HepG2 (cell line): ENCODE measurements around the gene ALS2. TPM values are rescaled to one million over a fixed set of nuclear protein-coding genes. Genes with fewer than 3 reads are reported as not detected.
A peak's percentile ranks its signal among the peaks of the same experiment; 100 is the strongest.

ENCODE experiments used
- BCL3 ChIP-seq: sonication (generic); formaldehyde crosslinking; IDR thresholded peaks from 2 replicates; pipeline ENCODE4 v1.5.1; 2020; ENCODE audit warnings: mild to moderate bottlenecking, missing genetic modification reagents, moderate library complexity
- CBFB ChIP-seq: sonication (generic); formaldehyde crosslinking; IDR thresholded peaks from 2 replicates; pipeline ENCODE4 v1.4.0; 2020; ENCODE audit warnings: missing genetic modification reagents
- ETV5 ChIP-seq: IDR thresholded peaks from 2 replicates; pipeline ENCODE4 v1.6.1; 2018; ENCODE audit warnings: missing biosample characterization, missing genetic modification reagents, inconsistent platforms, borderline replicate concordance
- FOXP1 ChIP-seq, 2 experiments: fragments of 450-650 bp in 1 of 2; IDR thresholded peaks; 2 replicates each; pipeline ENCODE4 v1.6.1; 2017 to 2018; ENCODE audit warnings: antibody characterized with exemption in 1 of 2
- IRX3 ChIP-seq: sonication (generic); formaldehyde crosslinking; IDR thresholded peaks from 2 replicates; pipeline ENCODE4 v1.8.1; 2023; ENCODE audit warnings: mild to moderate bottlenecking, low read depth, missing genetic modification reagents, borderline replicate concordance
- PAX8 ChIP-seq: sonication (generic); formaldehyde crosslinking; IDR thresholded peaks from 2 replicates; pipeline ENCODE4 v1.8.0; 2022; ENCODE audit warnings: mild to moderate bottlenecking, missing genetic modification reagents, borderline replicate concordance
- PHB2 ChIP-seq: fragments of 450-650 bp; IDR thresholded peaks from 2 replicates; pipeline ENCODE4 v1.6.1; 2018; ENCODE audit not compliant: partially characterized antibody
- RBFOX2 ChIP-seq: fragments of 200-400 bp; formaldehyde crosslinking; IDR thresholded peaks from 2 replicates; pipeline ENCODE4 v1.6.1; 2017; ENCODE audit warnings: low read depth, mild to moderate bottlenecking, low read length
- TCF12 ChIP-seq, 2 experiments: fragments of 450-650 bp in 1 of 2; sonication (generic) in 1 of 2; formaldehyde crosslinking in 1 of 2; IDR thresholded peaks; 2 replicates each; pipeline versions ENCODE4 v1.6.1 to v1.8.0; 2017 to 2022; ENCODE audit warnings: antibody characterized with exemption in 1 of 2, mild to moderate bottlenecking in 1 of 2, missing genetic modification reagents in 1 of 2, moderate library complexity in 1 of 2
- THAP11 ChIP-seq: IDR thresholded peaks from 2 replicates; pipeline ENCODE4 v1.6.1; 2016; ENCODE audit warnings: missing biosample characterization, missing genetic modification reagents
- ZBTB21 ChIP-seq: sonication (generic); formaldehyde crosslinking; IDR thresholded peaks from 2 replicates; pipeline ENCODE4 v1.4.0; 2020; ENCODE audit warnings: missing genetic modification reagents
- ZC3H4 ChIP-seq: sonication (generic); formaldehyde crosslinking; IDR thresholded peaks from 2 replicates; pipeline ENCODE4 v1.4.0; 2020; ENCODE audit warnings: missing genetic modification reagents, borderline replicate concordance
- ZFP36 ChIP-seq: fragments of 150-350 bp; IDR thresholded peaks from 2 replicates; pipeline ENCODE4 v1.6.1; 2018; ENCODE audit warnings: borderline replicate concordance, low read length, low read depth; ENCODE audit not compliant: partially characterized antibody
- ZNF296 ChIP-seq: sonication (generic); formaldehyde crosslinking; conservative IDR thresholded peaks from 2 replicates; pipeline ENCODE4 v1.5.0; 2020; ENCODE audit warnings: mild to moderate bottlenecking, missing genetic modification reagents
- ZNF33B ChIP-seq: sonication (generic); formaldehyde crosslinking; IDR thresholded peaks from 2 replicates; pipeline ENCODE4 v1.5.1; 2020; ENCODE audit warnings: mild to moderate bottlenecking, missing genetic modification reagents
- ZNF460 ChIP-seq: sonication (generic); formaldehyde crosslinking; IDR thresholded peaks from 2 replicates; pipeline ENCODE4 v1.5.1; 2020; ENCODE audit warnings: missing genetic modification reagents, mild to moderate bottlenecking, borderline replicate concordance
- ZNF766 ChIP-seq: sonication (generic); formaldehyde crosslinking; IDR thresholded peaks from 2 replicates; pipeline ENCODE4 v1.5.0; 2020; ENCODE audit warnings: missing genetic modification reagents, borderline replicate concordance
- polyA plus RNA-seq, 8 experiments: library from polyadenylated mRNA; depleted of rRNA in 3 of 8; stranded (reverse) in 7 of 8; unstranded in 1 of 8; fragments of >200 nt; fragmentation: Illumina TruSeq in 4 of 8; extraction: Trizol in 4 of 8; gene quantifications; 2 replicates each; pipeline versions ENCODE4 v1.2.1 to v1.2.3, GENCODE V29; 2011 to 2016; ENCODE audit warnings: low read depth in 4 of 8, missing spikeins in 1 of 8, mixed read lengths in 1 of 8; ENCODE audit not compliant: insufficient read depth in 1 of 8
- total RNA-seq, 5 experiments: library from RNA; depleted of rRNA; stranded (reverse); fragments of >200 nt; fragmentation: Illumina TruSeq; extraction: Trizol; gene quantifications; 2 replicates each; pipeline ENCODE4 v1.2.3, GENCODE V29; 2016; ENCODE audit warnings: low read depth in 1 of 5
- TF ChIP-seq, protein P1 (sequence below): sonication (generic); formaldehyde crosslinking; IDR thresholded peaks from 2 replicates; pipeline ENCODE4 v1.5.1; 2020; ENCODE audit warnings: missing genetic modification reagents, mild to moderate bottlenecking, borderline replicate concordance
- TF ChIP-seq, protein P2 (sequence below): sonication (generic); formaldehyde crosslinking; IDR thresholded peaks from 2 replicates; pipeline ENCODE4 v1.5.0; 2020; ENCODE audit warnings: mild to moderate bottlenecking, missing genetic modification reagents, borderline replicate concordance
- TF ChIP-seq, protein P3 (sequence below): sonication (generic); formaldehyde crosslinking; IDR thresholded peaks from 2 replicates; pipeline ENCODE4 v1.8.1; 2022; ENCODE audit warnings: mild to moderate bottlenecking, missing genetic modification reagents

Gene ALS2
- total and polyA plus RNA-seq, 2 of the 13 experiments (the other 11 are each of a cell fraction or from before 2014, with no cell fraction given) = 12.7 to 19.3 TPM

GRCh38 chr2:201780674-201781493 lies at the start of gene ALS2 (continued):
- TF ChIP-seq PAX8 = peak; percentile 87; the same call in 1 of the 2 replicates
- peak; percentile 93 for TF ChIP-seq THAP11
- no peak for TF ChIP-seq TCF12 (IDR thresholded peaks at IDR 0.05)
- TF ChIP-seq TCF12 (CRISPR knock-in tag; IDR thresholded peaks at IDR 0.05) = peak; percentile 95
- no peak for TF ChIP-seq PHB2
- peak; percentile 88 for TF ChIP-seq RBFOX2
- no peak for TF ChIP-seq ZNF296
- TF ChIP-seq, protein P1, sequence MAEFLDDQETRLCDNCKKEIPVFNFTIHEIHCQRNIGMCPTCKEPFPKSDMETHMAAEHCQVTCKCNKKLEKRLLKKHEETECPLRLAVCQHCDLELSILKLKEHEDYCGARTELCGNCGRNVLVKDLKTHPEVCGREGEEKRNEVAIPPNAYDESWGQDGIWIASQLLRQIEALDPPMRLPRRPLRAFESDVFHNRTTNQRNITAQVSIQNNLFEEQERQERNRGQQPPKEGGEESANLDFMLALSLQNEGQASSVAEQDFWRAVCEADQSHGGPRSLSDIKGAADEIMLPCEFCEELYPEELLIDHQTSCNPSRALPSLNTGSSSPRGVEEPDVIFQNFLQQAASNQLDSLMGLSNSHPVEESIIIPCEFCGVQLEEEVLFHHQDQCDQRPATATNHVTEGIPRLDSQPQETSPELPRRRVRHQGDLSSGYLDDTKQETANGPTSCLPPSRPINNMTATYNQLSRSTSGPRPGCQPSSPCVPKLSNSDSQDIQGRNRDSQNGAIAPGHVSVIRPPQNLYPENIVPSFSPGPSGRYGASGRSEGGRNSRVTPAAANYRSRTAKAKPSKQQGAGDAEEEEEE = no peak
- TF ChIP-seq CBFB (CRISPR knock-in tag) = peak; percentile 49; the same call in 1 of the 2 replicates
- TF ChIP-seq BCL3 (CRISPR knock-in tag) = no peak; the same call in 1 of the 2 replicates
- peak; percentile 84 for TF ChIP-seq ETV5 (CRISPR knock-in tag)
- TF ChIP-seq ZNF33B (CRISPR knock-in tag) = no peak; the same call in 1 of the 2 replicates
- TF ChIP-seq, protein P2, sequence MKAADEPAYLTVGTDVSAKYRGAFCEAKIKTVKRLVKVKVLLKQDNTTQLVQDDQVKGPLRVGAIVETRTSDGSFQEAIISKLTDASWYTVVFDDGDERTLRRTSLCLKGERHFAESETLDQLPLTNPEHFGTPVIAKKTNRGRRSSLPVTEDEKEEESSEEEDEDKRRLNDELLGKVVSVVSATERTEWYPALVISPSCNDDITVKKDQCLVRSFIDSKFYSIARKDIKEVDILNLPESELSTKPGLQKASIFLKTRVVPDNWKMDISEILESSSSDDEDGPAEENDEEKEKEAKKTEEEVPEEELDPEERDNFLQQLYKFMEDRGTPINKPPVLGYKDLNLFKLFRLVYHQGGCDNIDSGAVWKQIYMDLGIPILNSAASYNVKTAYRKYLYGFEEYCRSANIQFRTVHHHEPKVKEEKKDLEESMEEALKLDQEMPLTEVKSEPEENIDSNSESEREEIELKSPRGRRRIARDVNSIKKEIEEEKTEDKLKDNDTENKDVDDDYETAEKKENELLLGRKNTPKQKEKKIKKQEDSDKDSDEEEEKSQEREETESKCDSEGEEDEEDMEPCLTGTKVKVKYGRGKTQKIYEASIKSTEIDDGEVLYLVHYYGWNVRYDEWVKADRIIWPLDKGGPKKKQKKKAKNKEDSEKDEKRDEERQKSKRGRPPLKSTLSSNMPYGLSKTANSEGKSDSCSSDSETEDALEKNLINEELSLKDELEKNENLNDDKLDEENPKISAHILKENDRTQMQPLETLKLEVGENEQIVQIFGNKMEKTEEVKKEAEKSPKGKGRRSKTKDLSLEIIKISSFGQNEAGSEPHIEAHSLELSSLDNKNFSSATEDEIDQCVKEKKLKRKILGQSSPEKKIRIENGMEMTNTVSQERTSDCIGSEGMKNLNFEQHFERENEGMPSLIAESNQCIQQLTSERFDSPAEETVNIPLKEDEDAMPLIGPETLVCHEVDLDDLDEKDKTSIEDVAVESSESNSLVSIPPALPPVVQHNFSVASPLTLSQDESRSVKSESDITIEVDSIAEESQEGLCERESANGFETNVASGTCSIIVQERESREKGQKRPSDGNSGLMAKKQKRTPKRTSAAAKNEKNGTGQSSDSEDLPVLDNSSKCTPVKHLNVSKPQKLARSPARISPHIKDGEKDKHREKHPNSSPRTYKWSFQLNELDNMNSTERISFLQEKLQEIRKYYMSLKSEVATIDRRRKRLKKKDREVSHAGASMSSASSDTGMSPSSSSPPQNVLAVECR (CRISPR knock-in tag) = peak; percentile 95
- TF ChIP-seq ZNF766 = no peak
- no peak for TF ChIP-seq FOXP1 (IDR thresholded peaks at IDR 0.05)
- no peak; the same call in 1 of the 2 replicates for TF ChIP-seq FOXP1 (CRISPR knock-in tag; IDR thresholded peaks at IDR 0.05)
- peak; percentile 83 for TF ChIP-seq ZBTB21
- TF ChIP-seq ZNF460 = no peak
- TF ChIP-seq, protein P3, sequence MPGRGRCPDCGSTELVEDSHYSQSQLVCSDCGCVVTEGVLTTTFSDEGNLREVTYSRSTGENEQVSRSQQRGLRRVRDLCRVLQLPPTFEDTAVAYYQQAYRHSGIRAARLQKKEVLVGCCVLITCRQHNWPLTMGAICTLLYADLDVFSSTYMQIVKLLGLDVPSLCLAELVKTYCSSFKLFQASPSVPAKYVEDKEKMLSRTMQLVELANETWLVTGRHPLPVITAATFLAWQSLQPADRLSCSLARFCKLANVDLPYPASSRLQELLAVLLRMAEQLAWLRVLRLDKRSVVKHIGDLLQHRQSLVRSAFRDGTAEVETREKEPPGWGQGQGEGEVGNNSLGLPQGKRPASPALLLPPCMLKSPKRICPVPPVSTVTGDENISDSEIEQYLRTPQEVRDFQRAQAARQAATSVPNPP = peak; percentile 80; the same call in 1 of the 2 replicates
- no peak; the same call in none of the 2 replicates for TF ChIP-seq ZC3H4 (CRISPR knock-in tag)
- no peak for TF ChIP-seq IRX3
- no peak for TF ChIP-seq ZFP36
